HG02973 (cell line): Measurements from ENCODE around the gene BCLAF1.
A peak's percentile ranks its signal among the peaks of the same experiment; 100 is the strongest.
"Not testable (repeated sequence)": the region's sequence is repeated elsewhere in the genome, so short reads cannot be mapped to it uniquely, and the experiment has no call there.

Experiments used
- ATAC-seq: cut with Tn5 transposase; IDR thresholded peaks from one replicate; pipeline ENCODE4 v1.9.1; 2021; ENCODE audit warnings: moderate library complexity; ENCODE audit not compliant: unreplicated experiment

BCLAF1 gene

DNA sequence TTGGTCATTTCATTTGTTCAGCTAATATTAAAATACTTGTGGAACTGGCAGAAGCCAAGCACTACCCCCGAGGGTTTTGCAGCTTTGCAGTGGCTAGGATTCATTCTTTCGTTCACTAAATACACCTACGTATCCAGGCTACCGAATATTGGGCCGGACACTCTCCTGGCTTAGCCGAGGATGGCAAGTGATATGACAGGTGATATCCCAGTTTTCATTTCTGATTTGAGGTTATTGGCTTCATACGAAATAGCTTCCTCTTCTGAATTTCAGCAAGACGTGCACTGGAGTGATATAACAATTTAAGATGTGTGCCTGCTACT, 39.0 kb downstream of the BCLAF1 start:
- ATAC-seq: peak; percentile 5

DNA sequence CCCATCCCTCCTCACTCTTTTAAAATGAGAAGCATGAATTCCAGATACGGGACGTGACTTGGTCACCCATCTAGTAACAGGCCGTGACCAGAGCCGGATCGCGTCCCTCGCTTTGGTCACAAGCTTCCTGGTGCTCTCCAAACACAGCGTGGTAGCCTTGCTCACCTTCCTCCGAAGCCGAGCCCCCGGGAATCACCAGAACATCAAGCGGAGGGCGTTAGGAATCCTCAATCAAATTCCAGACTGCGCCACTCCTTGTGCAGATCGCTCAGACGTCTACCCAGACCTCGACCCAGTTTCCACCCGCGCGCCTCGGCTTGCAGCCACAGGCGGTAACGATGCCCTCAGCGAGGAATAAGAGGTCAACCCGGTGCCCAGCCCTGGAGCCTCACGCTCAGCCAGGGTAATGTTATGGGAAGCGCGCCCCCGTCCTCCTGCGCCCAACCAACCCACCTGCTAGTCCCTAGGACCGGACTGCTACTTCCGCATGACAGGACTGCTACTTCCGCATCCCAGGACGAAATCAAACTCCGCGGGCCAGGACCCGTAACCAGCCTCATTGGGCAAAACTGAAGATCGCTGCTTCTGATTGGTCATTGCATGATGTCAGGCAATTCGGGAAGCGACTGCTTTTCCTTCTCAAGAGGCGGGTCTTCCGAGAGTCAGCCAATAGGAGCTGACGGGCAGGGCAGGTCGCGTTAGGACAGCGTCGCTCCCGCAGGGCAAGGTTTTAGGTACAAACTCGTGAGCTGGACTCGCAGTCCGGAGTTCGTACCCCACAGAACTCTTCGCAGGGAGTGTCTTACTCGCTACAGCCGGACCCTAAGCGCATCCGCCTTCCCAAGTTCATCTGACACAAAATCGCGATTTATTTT, 39.6 kb downstream of the BCLAF1 start, which contains the start of gene MTFR2:
TSS of gene MTFR2 (minus strand) at position 501 of the 875 bp plus-strand sequence. CDS start 1,212 bp downstream, outside the sequence.
- peak; percentile 97 for ATAC-seq

DNA sequence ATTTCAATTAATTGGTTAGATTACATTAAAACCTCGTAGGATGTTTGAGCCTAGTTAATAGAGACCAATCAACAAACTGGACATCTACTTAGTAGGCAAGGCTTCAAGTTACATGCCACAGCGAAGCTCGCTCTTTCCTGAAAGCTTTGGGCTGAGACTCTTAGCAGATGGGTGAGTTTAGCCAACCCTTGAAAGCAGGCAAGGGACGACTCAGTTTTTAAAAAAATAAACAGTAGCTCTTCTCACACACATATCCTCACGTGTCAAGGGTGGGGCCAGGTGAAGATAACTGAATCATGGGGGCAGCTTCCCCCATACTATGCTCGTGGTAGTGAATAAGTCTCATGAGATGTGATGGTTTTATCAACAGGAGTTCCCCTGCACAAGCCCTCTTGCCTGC, 40.3 kb downstream of the BCLAF1 start:
- ATAC-seq: no peak

DNA sequence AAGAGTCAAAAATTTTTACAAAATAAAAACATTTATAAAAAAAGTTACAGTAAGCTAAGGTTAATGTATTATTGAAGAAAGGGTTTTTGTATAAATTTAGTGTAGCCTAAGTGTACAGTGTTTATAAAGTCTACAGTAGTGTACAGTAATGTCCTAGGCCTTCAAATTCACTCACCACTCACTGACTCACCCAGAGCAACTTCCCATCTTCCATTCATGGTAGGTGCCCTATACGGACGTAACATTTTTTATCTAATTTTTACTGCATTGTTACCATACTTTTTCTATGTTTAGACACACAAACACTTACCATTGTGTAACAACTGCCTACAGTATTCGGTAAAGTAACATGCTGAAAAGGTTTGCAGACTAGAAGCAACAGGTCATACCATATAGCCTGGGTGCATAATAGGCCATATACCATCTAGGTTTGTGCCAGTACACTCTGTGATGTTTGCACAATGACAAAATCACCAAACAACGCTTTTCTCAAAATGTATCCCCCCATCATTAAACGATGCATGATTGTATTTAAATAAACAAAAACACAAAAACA, 45.5 kb downstream of the BCLAF1 start:
- ATAC-seq: no peak

DNA sequence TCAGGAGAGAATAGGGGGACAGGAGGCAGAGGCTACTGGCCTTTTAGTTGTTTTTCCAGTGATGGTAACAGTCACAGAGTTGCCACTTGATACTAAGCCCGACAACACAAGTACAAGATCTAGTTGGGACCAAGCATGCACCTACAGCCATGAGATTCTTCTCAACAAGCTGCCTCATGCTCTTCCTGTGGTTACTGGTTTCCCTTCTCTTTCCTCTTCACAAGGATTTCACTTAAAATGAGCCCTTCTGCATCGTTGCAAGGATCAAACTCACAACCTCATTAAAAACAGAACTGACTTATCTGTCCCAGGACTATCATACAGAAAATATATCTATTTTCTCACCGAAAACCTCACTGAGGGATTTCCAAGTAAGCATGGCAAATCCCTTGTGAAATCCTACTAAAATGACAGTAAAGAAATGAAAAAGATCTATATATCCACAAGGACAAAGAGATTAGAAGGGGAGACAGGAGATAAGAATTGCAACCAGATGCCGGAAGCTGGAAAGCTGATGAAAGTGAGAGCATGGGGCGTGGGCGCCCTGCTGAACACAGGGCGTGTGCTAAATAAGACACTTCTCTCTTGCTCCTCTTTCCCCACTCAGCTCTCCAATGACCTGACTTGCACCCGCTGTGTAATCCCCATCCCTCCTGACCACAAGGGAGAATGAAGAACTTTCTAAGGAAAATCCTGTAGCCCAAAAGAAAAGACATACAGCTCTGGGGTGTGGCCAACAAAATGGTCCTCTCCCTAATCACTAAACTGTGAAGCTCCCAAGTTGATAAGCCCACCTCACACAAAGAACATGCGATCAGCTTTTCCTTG, 53.0 kb downstream of the BCLAF1 start:
- ATAC-seq: no peak

DNA sequence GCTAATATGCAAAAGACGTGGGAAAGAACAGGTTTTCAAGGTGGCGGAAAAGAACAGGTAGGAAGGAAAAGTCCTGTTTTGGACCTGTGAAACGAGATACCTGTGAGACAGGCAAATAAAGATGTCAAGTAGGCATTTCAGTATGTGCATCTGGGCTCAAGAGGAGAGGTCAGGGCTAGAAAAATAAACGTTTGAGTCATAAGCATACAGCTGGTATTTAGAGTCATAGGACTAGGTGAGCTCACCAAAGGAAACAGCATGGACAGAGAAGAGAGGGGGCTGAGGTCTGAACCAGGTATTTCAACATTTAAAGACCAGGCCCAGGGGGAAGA, 54.4 kb downstream of the BCLAF1 start:
- no peak for ATAC-seq

DNA sequence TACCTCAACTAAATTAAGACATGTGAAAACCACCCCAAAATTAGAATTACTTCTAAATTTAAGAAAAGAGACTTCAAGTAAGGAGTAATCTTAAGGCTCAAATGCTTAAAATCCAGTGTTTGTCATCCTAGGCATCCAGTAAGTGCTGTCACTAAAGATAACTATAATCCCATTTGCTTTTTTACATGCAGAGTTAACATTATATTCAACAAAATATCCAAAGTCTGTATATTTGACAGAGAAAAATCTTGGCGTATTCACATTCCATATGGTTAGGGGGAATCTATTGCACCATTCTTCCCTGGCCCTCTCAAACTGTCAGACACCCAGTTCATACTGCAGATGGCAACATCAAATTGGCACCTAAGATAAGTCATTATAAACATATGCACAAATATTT, 56.9 kb downstream of the BCLAF1 start:
- ATAC-seq: no peak

DNA sequence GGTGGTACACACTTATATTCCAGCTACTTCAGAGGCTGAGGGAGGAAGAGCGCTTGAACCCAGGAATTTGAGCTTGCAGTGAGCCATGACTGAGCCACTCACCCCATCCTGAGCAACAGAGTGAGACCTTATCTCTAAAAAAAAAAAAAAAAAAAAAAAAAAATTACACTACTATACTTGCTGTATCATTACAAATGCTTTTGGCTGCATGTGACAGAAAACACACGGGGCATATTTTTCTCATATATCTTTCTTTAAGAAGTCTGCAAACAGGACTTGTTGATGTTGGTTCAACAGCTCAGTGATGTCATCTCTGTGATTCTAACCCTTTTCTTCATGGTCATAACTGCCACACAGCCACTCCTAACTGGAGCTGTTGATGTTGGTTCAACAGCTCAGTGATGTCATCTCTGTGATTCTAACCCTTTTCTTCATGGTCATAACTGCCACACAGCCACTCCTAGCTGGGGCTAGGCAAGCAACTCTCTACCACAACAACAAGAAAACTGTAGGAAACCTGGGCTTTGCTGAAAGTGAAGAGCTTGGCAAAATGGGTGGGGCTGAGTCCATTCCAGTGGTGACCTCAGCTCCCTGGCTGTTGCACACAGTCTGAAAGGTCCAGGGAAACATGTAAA, 59.3 kb downstream of the BCLAF1 start:
- ATAC-seq: no peak

DNA sequence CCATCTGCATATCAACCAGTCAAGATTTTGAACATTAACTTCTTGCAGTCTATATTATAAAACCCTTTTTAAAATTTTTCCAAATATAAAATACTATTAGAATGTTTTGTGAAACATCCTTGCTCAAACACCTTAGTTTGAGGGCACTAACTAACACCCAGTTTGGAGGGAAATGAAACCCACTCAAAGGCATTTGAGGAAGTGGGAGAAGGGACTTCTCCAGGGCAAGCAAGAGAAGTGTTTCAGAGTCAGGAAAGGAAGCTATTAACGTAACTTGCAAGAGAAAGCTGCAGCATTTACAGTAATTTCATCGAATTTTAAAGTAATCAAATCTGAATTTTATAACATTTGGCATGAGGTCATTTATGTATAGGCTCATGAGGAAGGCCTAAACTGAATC, 60.8 kb downstream of the BCLAF1 start:
- no peak for ATAC-seq

DNA sequence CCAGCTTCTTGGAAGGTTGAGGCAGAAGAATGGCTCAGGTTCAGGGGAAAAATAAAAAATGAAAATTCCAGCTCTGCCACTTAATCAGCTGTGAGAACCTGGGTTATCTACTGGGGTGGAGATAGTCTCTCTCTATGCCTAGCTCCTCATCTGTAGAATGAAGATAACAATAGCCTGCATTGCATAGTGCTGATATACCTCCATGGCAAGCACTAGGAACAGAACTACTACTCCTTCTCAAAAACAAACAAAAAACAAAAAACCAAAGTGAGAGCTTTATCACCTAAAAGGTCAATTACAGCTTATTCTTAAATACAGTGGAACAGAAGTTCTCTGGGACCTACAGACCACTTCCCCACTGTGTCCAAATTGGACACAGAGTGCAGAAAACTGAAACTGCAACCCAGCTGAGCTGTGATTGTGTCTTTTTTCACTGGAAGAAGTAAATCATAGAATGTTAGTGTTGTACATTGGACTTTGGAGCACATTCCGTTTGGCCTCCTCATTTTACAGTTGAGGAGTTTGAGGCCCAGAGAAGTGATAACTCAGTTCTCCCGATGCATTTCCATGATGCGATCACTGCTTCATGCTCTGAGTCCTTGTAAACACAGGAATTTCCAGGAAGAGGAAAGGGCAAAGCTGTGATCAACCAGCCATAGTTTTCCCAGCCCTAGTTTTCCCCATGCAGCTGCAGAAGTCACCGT, 62.8 kb downstream of the BCLAF1 start:
- peak; percentile 16 for ATAC-seq

DNA sequence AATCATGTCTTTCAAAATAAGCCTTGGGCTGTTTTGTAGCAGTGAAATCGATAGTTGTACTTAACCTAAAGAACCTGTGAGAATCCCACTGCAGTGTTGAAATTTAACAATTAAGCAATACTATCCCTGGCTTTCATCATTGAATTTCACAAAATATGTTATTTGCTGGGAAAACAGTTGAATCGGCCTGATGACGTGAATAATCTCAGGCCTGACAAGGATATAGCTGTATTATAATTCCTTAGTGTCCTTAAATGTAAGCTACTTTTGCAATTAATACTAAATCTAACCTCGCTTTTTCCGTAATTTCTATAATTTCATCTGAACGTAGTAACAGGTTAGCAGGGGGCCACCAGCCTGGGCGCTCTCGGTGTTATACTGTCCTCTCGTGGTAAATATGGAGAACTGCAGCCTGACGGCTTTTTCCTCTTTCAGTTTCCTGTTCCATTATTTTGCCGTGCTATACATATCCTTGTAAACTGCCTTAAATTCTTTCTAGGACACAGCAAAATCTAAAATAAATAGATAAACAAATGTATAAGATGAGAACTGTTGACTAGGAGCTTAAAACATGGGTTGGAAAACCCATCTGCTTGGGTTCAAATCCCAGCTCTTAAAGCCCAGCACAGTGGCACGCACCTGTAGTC, 63.5 kb downstream of the BCLAF1 start:
- peak; percentile 79 for ATAC-seq

DNA sequence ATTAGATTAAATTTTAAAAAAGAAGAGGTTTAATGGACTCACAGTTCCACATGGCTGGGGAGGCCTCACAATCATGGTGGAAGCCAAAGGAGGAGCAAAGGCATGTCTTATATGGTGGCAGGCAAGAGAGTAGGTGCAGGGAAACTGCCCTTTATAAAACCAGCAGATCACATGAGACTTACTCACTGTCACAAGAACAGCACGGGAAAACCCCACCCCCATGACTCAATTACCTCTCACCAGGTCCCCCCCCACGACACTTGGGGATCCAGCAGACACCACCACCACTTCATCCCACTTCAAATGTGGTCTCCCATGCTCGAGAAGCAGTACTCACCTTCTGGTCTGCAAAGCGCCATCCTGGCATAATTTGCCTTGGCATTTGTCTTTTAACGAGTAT, 64.2 kb downstream of the BCLAF1 start:
- no peak for ATAC-seq

DNA sequence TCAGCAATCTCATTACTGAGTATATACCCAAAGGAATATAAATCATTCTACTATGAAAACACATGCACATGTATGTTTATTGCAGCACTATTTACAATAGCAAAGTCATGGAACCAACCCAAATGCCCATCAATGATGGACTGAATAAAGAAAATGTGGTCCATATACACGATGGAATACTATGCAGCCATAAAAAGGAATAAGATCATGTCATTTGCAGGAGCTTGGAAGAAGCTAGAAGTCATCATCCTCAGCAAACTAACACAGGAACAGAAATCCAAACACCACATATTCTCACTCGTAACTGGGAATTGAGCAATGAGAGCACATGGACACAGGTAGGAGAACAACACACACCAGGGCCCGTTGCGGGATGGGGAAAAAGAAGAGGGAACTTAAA, 64.7 kb downstream of the BCLAF1 start:
- not testable (repeated sequence) for ATAC-seq

DNA sequence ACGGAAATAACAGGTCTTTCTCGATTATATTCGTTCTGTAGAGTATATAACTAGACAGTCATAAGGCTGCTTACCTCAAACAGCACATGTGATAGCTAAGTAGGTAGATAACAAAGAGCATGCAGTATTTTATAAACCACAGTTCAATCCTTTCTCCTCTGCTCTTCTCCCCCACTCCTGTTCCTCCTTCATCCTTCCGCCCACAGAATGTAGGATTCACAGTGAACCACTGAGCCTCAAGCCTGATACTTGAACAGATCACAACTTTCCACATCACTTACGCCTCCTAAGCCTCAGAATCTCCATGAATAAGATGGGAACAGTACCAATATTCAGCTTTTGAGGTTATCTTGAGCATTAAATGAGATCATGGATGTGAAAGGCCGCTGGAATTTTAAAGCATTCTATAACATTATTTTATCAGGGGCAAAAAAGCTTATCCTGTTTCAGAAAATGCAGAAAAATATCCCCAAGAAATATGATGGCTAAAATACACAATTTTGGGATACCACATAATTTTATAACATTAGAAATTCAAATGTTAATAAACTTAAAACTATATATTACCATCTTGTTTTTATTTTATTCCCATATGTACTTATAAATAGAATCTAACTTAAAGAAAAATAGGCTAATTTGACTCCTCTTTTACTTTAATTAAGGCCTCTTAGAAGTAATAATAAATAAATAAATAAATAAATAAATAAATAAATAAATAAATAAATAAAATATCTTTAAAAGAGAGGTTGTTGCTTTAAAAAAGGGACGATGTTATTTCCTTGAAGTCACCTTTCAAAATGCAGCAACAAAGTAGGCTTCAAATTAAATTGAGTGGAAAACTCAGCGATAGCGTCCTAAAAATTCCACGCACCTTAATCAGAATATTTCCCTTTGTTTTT, 72.9 kb downstream of the BCLAF1 start:
- no peak for ATAC-seq

DNA sequence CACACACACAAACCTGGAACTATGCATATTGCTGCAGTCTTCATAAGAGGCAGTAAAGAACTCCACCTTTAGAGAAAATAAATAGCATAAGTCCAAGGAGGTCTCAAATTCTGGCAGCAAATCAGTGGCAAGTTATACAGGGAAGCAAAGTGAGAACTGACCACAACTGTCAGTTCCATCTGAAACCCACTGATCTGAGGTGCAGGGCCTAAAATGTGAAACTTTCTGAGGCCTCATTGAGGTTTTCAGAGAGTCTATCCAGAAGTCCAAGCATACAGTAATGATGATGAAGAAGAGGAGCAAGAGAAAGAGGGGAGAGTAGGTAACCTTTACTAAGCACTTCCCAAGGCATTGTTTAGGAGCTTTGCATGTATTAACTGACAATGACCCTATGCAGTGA, 75.8 kb downstream of the BCLAF1 start:
- no peak for ATAC-seq

DNA sequence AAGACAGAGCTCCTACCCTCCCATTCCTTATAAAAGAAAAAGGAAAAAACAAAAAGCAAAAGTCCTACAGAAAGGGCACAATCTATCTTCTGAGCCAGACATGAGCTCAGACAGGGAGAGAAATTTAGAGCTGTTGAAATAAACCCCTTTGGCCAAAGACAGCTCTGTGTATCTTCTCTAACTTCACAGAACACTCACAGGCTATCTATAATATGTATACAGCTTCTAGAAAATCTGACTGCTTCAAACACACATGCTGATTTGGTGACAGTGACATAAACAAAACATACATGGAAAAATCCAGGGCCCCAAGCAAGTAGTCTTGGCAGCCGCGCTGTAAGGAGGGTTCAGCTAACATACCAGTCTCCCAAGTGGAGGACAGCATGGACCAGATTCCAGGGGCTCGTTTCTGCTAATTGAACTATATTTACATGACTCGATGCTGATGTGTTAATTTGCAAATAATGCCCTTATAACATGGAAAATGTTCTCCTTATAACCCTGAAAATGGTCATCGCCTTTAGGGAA, 76.6 kb downstream of the BCLAF1 start:
- ATAC-seq: no peak

DNA sequence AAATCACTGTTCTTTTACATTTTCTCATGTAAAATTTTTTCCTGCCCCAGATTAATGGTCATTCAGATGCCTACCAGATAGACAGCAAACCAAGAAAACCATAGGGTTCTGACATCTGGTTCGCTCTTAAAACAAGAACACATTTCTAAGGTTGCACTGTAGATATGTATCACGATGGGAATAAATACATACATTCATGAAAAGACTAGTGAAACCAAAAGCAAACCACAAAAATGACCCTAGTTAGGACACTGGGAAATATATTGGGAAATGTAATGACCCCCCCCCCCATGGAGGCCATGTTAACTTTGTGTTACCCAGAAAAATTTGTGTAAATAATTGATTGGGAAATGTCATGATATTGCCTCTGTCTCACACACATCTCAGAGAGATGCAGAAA, 77.0 kb downstream of the BCLAF1 start:
- ATAC-seq: no peak

DNA sequence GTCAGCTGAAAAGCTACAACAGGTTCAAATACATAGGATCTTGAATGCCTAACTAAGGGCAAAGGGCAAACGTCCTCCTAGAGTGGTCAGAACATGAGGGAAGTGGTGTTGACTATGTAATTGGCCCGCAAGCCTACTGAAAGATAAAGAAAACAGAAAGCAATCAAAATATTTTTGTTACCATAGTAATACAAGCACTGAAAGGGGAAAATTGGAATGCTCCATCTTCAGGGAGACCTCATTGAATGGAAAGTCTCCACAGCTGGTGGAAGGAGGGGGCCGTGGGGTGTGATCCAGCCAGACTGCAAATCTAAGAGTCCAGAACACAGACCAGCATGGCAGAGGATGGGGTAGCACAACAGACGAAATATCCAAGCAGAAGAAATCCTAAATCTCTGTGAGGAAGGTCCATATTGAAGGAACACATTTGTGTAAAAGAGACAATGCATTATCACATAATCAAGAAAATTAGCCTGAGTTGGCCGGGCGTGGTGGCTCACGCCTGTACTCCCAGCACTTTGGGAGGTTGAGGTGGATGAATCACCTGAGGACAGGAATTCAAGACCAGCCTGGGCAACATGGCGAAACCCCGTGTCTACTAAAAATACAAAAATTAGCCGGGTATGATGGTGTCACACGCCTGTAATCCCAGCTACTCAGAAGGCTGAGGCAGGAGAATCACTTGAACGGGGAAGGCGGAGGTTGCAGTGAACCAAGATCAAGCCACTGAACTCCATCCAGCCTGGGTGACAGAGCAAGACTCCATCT, 79.1 kb downstream of the BCLAF1 start:
- ATAC-seq: no peak
